H1 (cell line): Measurements from ENCODE around the gene PCBP1. TPM values are rescaled to one million over a fixed set of nuclear protein-coding genes. Genes with fewer than 3 reads are reported as not detected.

ENCODE experiments used
- CTCF ChIA-PET: fragments of 300-600 bp; sonication (Branson Sonifier 250); formaldehyde crosslinking; loops from one replicate; lab custom pipeline; 2021; ENCODE audit not compliant: partially characterized antibody; lab: Charles Lee
- POLR2A ChIA-PET: fragments of 300-600 bp; sonication (Branson Sonifier 250); formaldehyde crosslinking; loops from one replicate; lab custom pipeline; 2021; ENCODE audit warnings: inconsistent platforms; ENCODE audit not compliant: partially characterized antibody; lab: Charles Lee
- DNase-seq, 2 experiments: peaks; one replicate each; pipeline versions ENCODE4 v3.0.0 to v3.0.0-alpha.2; 2010 to 2022; ENCODE audit warnings: low spot score in 2 of 2, low read depth in 1 of 2, mixed read lengths in 1 of 2
- FAIRE-seq: peaks from 2 replicates; lab custom pipeline; 2011; peaks lifted over from hg19 to GRCh38; lab: Jason Lieb, UNC
- H2AFZ ChIP-seq: 2 replicates; pipeline ENCODE4 v1.8.1; 2012; ENCODE audit warnings: low read length, inconsistent platforms
- H2AK5ac ChIP-seq: 2 replicates; pipeline ENCODE4 v1.6.1; 2013; ENCODE audit warnings: low read depth, low read length
- H2BK120ac ChIP-seq: replicated peaks from 2 replicates; pipeline ENCODE3; 2013; ENCODE audit warnings: low read depth, low read length, inconsistent platforms
- H2BK12ac ChIP-seq: 2 replicates; pipeline ENCODE4 v1.6.1; 2013; ENCODE audit warnings: low read depth, low read length
- H2BK15ac ChIP-seq: 2 replicates; pipeline ENCODE4 v1.6.1; 2013; ENCODE audit warnings: low read length
- H2BK20ac ChIP-seq: 2 replicates; pipeline ENCODE4 v1.6.1; 2013; ENCODE audit warnings: low read length
- H2BK5ac ChIP-seq: 2 replicates; pipeline ENCODE4 v1.6.1; 2013; ENCODE audit warnings: low read depth, low read length
- H3K14ac ChIP-seq: 2 replicates; pipeline ENCODE4 v1.6.1; 2013; ENCODE audit warnings: inconsistent platforms; ENCODE audit not compliant: insufficient read length
- H3K18ac ChIP-seq: 2 replicates; pipeline ENCODE4 v1.6.1; 2013; ENCODE audit warnings: low read length; ENCODE audit errors: extremely low read depth
- H3K23ac ChIP-seq: 2 replicates; pipeline ENCODE4 v1.6.1; 2013; ENCODE audit warnings: inconsistent platforms; ENCODE audit not compliant: insufficient read length
- H3K23me2 ChIP-seq: 2 replicates; pipeline ENCODE4 v1.6.1; 2013; ENCODE audit warnings: low read depth, low read length
- H3K27ac ChIP-seq: 2 replicates; pipeline ENCODE4 v1.6.1; 2011; ENCODE audit warnings: low read depth, low read length, inconsistent platforms
- H3K27me3 ChIP-seq, 4 experiments: replicated peaks in 1 of 4; 1 replicate in 1 of 4; 2 replicates in 3 of 4; pipeline versions ENCODE4 v1.6.1 to v1.8.1; 2011 to 2013; ENCODE audit warnings: low read length in 3 of 4, mild to moderate bottlenecking in 3 of 4, inconsistent platforms in 2 of 4, mixed read lengths in 2 of 4, moderate library complexity in 1 of 4; ENCODE audit not compliant: control insufficient read depth in 3 of 4, insufficient read depth in 3 of 4; ENCODE audit errors: extremely low read depth in 1 of 4
- H3K36me3 ChIP-seq, 4 experiments: 2 replicates each; pipeline versions ENCODE4 v1.6.1 to v1.8.1; 2011 to 2013; ENCODE audit warnings: mild to moderate bottlenecking in 4 of 4, low read length in 3 of 4, moderate library complexity in 2 of 4, control low read depth in 1 of 4, inconsistent platforms in 1 of 4; ENCODE audit not compliant: insufficient read depth in 4 of 4, control insufficient read depth in 2 of 4
- H3K4ac ChIP-seq: replicated peaks from 2 replicates; pipeline ENCODE3; 2013; ENCODE audit warnings: low read length, low read depth, mixed read lengths, inconsistent platforms; ENCODE audit not compliant: insufficient read length
- H3K4me1 ChIP-seq, 4 experiments: replicated peaks in 1 of 4; 1 replicate in 1 of 4; 2 replicates in 3 of 4; pipeline versions ENCODE4 v1.6.1 to v1.8.1; 2011 to 2013; ENCODE audit warnings: low read length in 3 of 4, inconsistent platforms in 2 of 4, mixed read lengths in 1 of 4; ENCODE audit not compliant: insufficient read depth in 4 of 4, control insufficient read depth in 3 of 4
- H3K4me2 ChIP-seq, 2 experiments: 2 replicates each; pipeline versions ENCODE4 v1.6.1 to v1.8.1; 2011 to 2013; ENCODE audit warnings: low read depth in 2 of 2, low read length in 2 of 2, control low read depth in 1 of 2, inconsistent platforms in 1 of 2, mild to moderate bottlenecking in 1 of 2; ENCODE audit not compliant: insufficient read depth in 1 of 2
- H3K4me3 ChIP-seq, 4 experiments: fragments of 200-600, 300-600 bp in 1 of 4; sonication (generic), shearing (Covaris generic), sonication (Bioruptor Twin) in 1 of 4; 2 replicates each; pipeline versions ENCODE4 v1.5.1 to v1.8.1; 2011 to 2016; ENCODE audit warnings: low read length in 4 of 4, low read depth in 3 of 4, control low read depth in 2 of 4, inconsistent platforms in 2 of 4, mild to moderate bottlenecking in 2 of 4, mixed read lengths in 1 of 4, moderate library complexity in 1 of 4; ENCODE audit not compliant: insufficient read depth in 2 of 4; ENCODE audit errors: extremely low read depth in 1 of 4
- H3K56ac ChIP-seq: replicated peaks from 2 replicates; pipeline ENCODE3; 2013; ENCODE audit warnings: low read depth, mild to moderate bottlenecking, mixed read lengths, low read length, inconsistent platforms; ENCODE audit not compliant: insufficient read length
- H3K79me1 ChIP-seq: 2 replicates; pipeline ENCODE4 v1.6.1; 2013; ENCODE audit warnings: low read depth, low read length, control low read depth
- H3K79me2 ChIP-seq, 2 experiments: 2 replicates each; pipeline versions ENCODE4 v1.6.1 to v1.8.1; 2012 to 2013; ENCODE audit warnings: low read length in 2 of 2, mild to moderate bottlenecking in 2 of 2, inconsistent platforms in 1 of 2; ENCODE audit not compliant: insufficient read depth in 2 of 2, control insufficient read depth in 1 of 2
- H3K9ac ChIP-seq, 4 experiments: replicated peaks in 1 of 4; 1 replicate in 1 of 4; 2 replicates in 3 of 4; pipeline versions ENCODE4 v1.6.1 to v1.8.1; 2011 to 2013; ENCODE audit warnings: low read depth in 3 of 4, low read length in 3 of 4, control low read depth in 2 of 4, mild to moderate bottlenecking in 2 of 4, moderate library complexity in 2 of 4, inconsistent platforms in 1 of 4; ENCODE audit errors: extremely low read depth in 1 of 4
- H3K9me3 ChIP-seq, 2 experiments: 2 replicates each; pipeline versions ENCODE4 v1.6.1 to v1.8.1; 2012 to 2013; ENCODE audit warnings: mild to moderate bottlenecking in 2 of 2, moderate library complexity in 2 of 2, control low read depth in 1 of 2, inconsistent platforms in 1 of 2, low read depth in 1 of 2, low read length in 1 of 2, mixed read lengths in 1 of 2; ENCODE audit not compliant: insufficient read depth in 2 of 2
- H4K20me1 ChIP-seq, 2 experiments: replicated peaks in 1 of 2; 2 replicates each; pipeline versions ENCODE3 to v1.8.1; 2011 to 2013; ENCODE audit warnings: inconsistent platforms in 2 of 2, low read length in 2 of 2, mild to moderate bottlenecking in 1 of 2; ENCODE audit not compliant: insufficient read depth in 2 of 2, control insufficient read depth in 1 of 2
- H4K5ac ChIP-seq: 2 replicates; pipeline ENCODE4 v1.6.1; 2013; ENCODE audit warnings: low read length, low read depth, mixed read lengths, inconsistent platforms; ENCODE audit not compliant: insufficient read length
- H4K8ac ChIP-seq: 2 replicates; pipeline ENCODE4 v1.8.0; 2013; ENCODE audit warnings: mild to moderate bottlenecking, moderate library complexity, low read length, inconsistent platforms; ENCODE audit not compliant: insufficient read depth; ENCODE audit errors: extremely low read depth
- H4K91ac ChIP-seq: replicated peaks from 2 replicates; pipeline ENCODE3; 2013; ENCODE audit warnings: low read length, mixed read lengths, inconsistent platforms; ENCODE audit not compliant: insufficient read length
- ASH2L ChIP-seq: fragments of 200-600, 300-600 bp; sonication (generic); IDR thresholded peaks from one replicate; pipeline ENCODE4 v1.7.1; 2017; ENCODE audit warnings: low read length
- NRF1 ChIP-seq: IDR thresholded peaks from 2 replicates; pipeline ENCODE4 v1.6.1; 2011; ENCODE audit warnings: mild to moderate bottlenecking, low read depth, low read length, improper control_type of control experiment
- RBBP5 ChIP-seq: IDR thresholded peaks from 2 replicates; pipeline ENCODE4 v1.7.1; 2012; ENCODE audit warnings: low read depth, mild to moderate bottlenecking, inconsistent platforms, low read length, moderate library complexity, borderline replicate concordance
- WGBS, 2 experiments: shearing (Covaris generic) in 1 of 2; methylation state at CpG; one replicate each; pipeline versions ENCODE4 v1.1.6 to v1.1.7; 2013 to 2015; ENCODE audit warnings: low lambda C conversion rate in 2 of 2, mixed read lengths in 2 of 2, inconsistent platforms in 1 of 2, low coverage in 1 of 2, missing lambda C conversion rate in 1 of 2; ENCODE audit not compliant: insufficient replicate concordance in 2 of 2, insufficient coverage in 1 of 2, insufficient read length in 1 of 2; ENCODE audit errors: extremely low coverage in 1 of 2, missing lambda C conversion rate in 1 of 2; 5-methylcytosine and 5-hydroxymethylcytosine counted together
- polyA plus RNA-seq, 7 experiments: library from polyadenylated mRNA; depleted of rRNA in 3 of 7; stranded (reverse) in 5 of 7; unstranded in 2 of 7; fragments of >200 nt in 5 of 7; fragments of 200-250 nt in 2 of 7; gene quantifications; 1 replicate in 5 of 7; 2 replicates in 1 of 7; 4 replicates in 1 of 7; pipeline versions ENCODE4 v1.2.1 to v1.2.3, GENCODE V29; 2011 to 2013; ENCODE audit warnings: missing spikeins in 2 of 7, mixed read lengths in 2 of 7
- total RNA-seq: library from RNA; stranded (reverse); fragmentation: NEBNext Ultra II Directional; extraction: Animal tissue kit (Norgen Biotek cat#: 25700); gene quantifications from 2 replicates; pipeline ENCODE4 v1.2.1, GENCODE V29; 2021

PCBP1 gene
- total and polyA plus RNA-seq, 2 of the 8 experiments (the other 6 are each of a cell fraction or from before 2014, with no cell fraction given) = 279 to 493 TPM

DNA sequence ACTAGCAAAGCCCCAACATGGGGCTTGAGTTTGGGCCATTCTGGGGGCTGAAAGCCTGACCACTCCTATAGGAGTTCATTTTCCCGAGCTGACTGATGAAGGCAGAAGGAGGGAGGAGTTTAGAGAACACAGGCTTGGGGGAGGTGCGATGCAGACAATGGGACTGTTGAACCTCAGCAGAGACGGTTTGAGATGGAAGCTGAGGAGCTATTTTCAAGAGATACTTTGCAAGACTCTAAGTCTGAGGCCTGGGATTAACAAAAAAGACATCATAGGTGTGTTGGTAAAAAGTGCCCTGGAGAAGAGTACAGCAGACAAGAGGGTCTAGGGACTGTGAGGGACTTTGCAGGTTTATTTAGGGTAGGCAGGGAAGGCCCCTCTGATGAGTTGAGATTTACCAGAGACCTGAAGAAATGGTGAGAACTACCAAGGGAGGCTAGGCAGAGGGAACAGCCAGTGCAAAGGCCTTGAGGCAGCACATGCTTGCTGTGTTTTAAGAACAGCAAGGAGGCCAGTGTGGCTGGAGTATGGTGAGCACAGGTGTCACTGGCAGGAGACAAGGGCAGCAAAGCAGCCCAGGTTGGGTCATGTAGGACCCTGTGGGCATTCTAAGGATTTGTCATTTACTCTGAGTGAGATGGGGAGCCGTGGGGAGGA lies 31.6 kb downstream of the PCBP1 start:
- peak; percentile 32 for FAIRE-seq

More for the DNA sequence above, 31.6 kb downstream of the PCBP1 start:
- Histone ChIP-seq H3K56ac (peak overlapping the region; percentile 19), H3K27ac (peak overlapping the region; percentile 43; the same call in 1 of the 2 replicates), H3K4me3 (peak overlapping the region in 1 of 4 experiments; percentile 26; a peak in 2 of 8 replicates), H4K20me1 (no peaks in the 10 kb centered on the region), H3K9me3 (no peaks in the 10 kb centered on the region), H3K79me2 (no peaks in the 10 kb centered on the region)
- WGBS, 2 experiments = 32% methylated on average over 4 of the region's 4 CpGs; no CpG with 5 or more reads in 1 of the 2 experiments
- no peak for DNase-seq
- TF ChIP-seq RBBP5 = peak; percentile 76
- peak; percentile 78 for TF ChIP-seq ASH2L
- TF ChIP-seq NRF1 = no peak
- TF ChIP-seq, all 59 proteins: peak for 2
- Histone ChIP-seq H2BK120ac (peak overlapping the region; percentile 99), H3K23ac (no peak overlapping the region), H3K4ac (peak overlapping the region; percentile 98), H3K27me3 (no peaks in the 10 kb centered on the region), H3K14ac (no peak overlapping the region), H3K23me2 (peaks cover 5% of the 10 kb centered on the region; the same call in 1 of the 2 replicates), H2BK15ac (peak overlapping the region; percentile 96; the same call in 1 of the 2 replicates), H3K79me1 (no peaks in the 10 kb centered on the region), H3K9ac (peak overlapping the region in 1 of 4 experiments; percentile 0; a peak in 1 of 7 replicates), H3K36me3 (no peaks in the 10 kb centered on the region), H3K4me2 (peak overlapping the region; percentile 47 to 57), H4K8ac (no peak overlapping the region; the same call in 1 of the 2 replicates), H2BK20ac (peak overlapping the region; percentile 100), H2AK5ac (peak overlapping the region; percentile 97), H2BK12ac (peak overlapping the region; percentile 100; the same call in 1 of the 2 replicates), H3K18ac (peak overlapping the region; percentile 99), H3K4me1 (peaks cover 11 to 21% (median 17%) of the 10 kb centered on the region in 4 experiments), H4K5ac (peak overlapping the region; percentile 96), H2BK5ac (peak overlapping the region; percentile 94), H2AFZ (no peak overlapping the region), H4K91ac (peak overlapping the region; percentile 99)
- ChIA-PET POLR2A (interaction anchor here (0.9 to 51.3 kb wide), 4 partner anchors 22 to 206 kb away, joined by 3 to 1553 read pairs (median 224); partner anchors contain the start of genes MXD1 and PCBP1), CTCF (interaction anchor here (0.6 kb wide), 1 partner anchor 27 kb away, joined by 3 read pairs; no protein-coding TSS in a partner anchor)
